NCI-H524 treated with DMSO at 0.1 percent for 48 hours (cell line): ENCODE results near the gene CCT2.

Experiments used
- DNase-seq: peaks from one replicate; lab custom pipeline; 2025; lab: John Stamatoyannopoulos, UW

The CCT2 gene

GRCh38 chr12:69642531-69642930 is 57.3 kb downstream of the CCT2 start:
- no peak for DNase-seq

- DNase-seq: no peak
Measured at GRCh38 chr12:69644511-69644910, 59.3 kb downstream of the CCT2 start.

GRCh38 chr12:69645031-69645430 is 59.8 kb downstream of the CCT2 start:
- no peak for DNase-seq

DNA sequence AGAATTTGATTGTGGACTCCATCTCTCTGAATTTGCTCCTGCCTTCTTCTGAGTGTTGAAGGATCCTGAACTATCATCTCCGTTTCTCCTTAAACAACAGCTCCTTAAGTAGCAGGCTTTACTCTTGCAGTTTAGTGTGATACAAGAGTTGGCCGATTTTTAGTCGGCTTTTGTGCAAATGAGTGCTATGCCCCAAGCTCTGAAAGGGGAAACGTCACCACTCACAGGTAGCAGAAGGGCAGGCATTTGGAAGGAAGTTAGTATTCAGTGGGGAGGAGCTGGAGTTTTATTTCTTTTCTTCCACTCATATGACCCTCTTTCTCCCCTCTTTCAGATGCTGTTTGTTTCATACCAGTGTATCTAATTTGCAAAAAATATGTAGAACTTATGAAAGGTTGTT is 61.9 kb downstream of the CCT2 start:
- no peak for DNase-seq

GRCh38 chr12:69648476-69648875 is 63.2 kb downstream of the CCT2 start:
- DNase-seq: no peak

DNA sequence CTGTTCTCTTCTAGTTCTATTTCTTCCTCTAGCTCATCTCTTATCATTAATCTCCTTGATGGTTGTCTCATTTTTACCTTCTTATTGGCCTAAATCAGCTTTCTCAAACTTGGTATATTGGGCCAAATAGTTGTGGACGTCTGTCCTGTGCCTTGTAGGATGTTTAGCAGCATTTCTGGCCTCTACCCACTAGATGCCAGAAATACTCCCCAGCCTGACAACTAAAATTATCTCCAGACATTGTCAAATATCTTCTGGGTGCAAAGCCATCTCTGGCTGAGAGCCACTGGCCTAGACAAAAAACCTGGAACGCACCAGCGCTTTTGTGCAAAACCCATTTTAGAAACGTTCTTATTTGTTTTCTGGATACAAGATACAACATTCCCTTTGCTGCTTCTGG is 64.3 kb downstream of the CCT2 start:
- no peak for DNase-seq
